NCI-H226 (cell line): ENCODE data around the gene KIAA1671.
A peak's percentile ranks its signal among the peaks of the same experiment; 100 is the strongest.

Experiments
- DNase-seq: peaks from one replicate; pipeline ENCODE4 v3.0.0-alpha.2; 2015

The KIAA1671 gene

GRCh38 chr22:24953384-24954113 is 1.0 kb downstream of the KIAA1671 start:
- no peak for DNase-seq

- no peak for DNase-seq
Measured at GRCh38 chr22:24954114-24954463, 1.6 kb downstream of the KIAA1671 start.

GRCh38 chr22:24954856-24955255 is 2.3 kb downstream of the KIAA1671 start:
- no peak for DNase-seq

GRCh38 chr22:24957043-24957442 is 4.5 kb downstream of the KIAA1671 start:
- DNase-seq: no peak

GRCh38 chr22:24961217-24961844 is 8.8 kb downstream of the KIAA1671 start:
- DNase-seq: no peak

GRCh38 chr22:24962094-24962493 is 9.6 kb downstream of the KIAA1671 start:
- no peak for DNase-seq

GRCh38 chr22:24962835-24963234 is 10.3 kb downstream of the KIAA1671 start:
- DNase-seq: no peak

GRCh38 chr22:24964441-24964840 is 11.9 kb downstream of the KIAA1671 start:
- no peak for DNase-seq

GRCh38 chr22:24965822-24966626 is 13.5 kb downstream of the KIAA1671 start:
- DNase-seq: peak; percentile 31

GRCh38 chr22:24968066-24968561 is 15.6 kb downstream of the KIAA1671 start:
- peak; percentile 57 for DNase-seq

GRCh38 chr22:24969560-24970301 is 17.2 kb downstream of the KIAA1671 start:
- DNase-seq: no peak

- DNase-seq: no peak
Measured at GRCh38 chr22:24972369-24972768, 19.9 kb downstream of the KIAA1671 start.

- no peak for DNase-seq
Measured at GRCh38 chr22:24973872-24974271, 21.4 kb downstream of the KIAA1671 start.

- no peak for DNase-seq
Measured at GRCh38 chr22:24975125-24975640, 22.7 kb downstream of the KIAA1671 start.

- DNase-seq: no peak
Measured at GRCh38 chr22:24975813-24976341, 23.4 kb downstream of the KIAA1671 start.

GRCh38 chr22:24976442-24977218 is 24.1 kb downstream of the KIAA1671 start:
- no peak for DNase-seq

GRCh38 chr22:24977370-24978221 is 25.1 kb downstream of the KIAA1671 start:
- DNase-seq: no peak

GRCh38 chr22:24978308-24978707 is 25.8 kb downstream of the KIAA1671 start:
- no peak for DNase-seq

- no peak for DNase-seq
Measured at GRCh38 chr22:24981066-24981465, 28.6 kb downstream of the KIAA1671 start.

- no peak for DNase-seq
Measured at GRCh38 chr22:24981656-24982055, 29.1 kb downstream of the KIAA1671 start.
